B cell (primary cell): ENCODE measurements around the gene MRPL14. TPM values are rescaled to one million over a fixed set of nuclear protein-coding genes. Genes with fewer than 3 reads are reported as not detected.

Experiments
- ATAC-seq: fragments of 200-7000 bp; cut with Tn5 transposase; one replicate; pipeline ENCODE4 v1.10.0; 2021; ENCODE audit warnings: low read depth, mild to moderate bottlenecking, moderate number of reproducible peaks, moderate library complexity
- CTCF ChIA-PET: fragments of 350-600 bp; sonication (Branson Sonifier 250); formaldehyde crosslinking; loops from one replicate; lab custom pipeline; 2021; ENCODE audit warnings: antibody characterized with exemption, inconsistent platforms; lab: Charles Lee
- POLR2A ChIA-PET: fragments of 350-600 bp; sonication (Branson Sonifier 250); formaldehyde crosslinking; loops from one replicate; lab custom pipeline; 2021; ENCODE audit warnings: antibody characterized with exemption; lab: Charles Lee
- DNase-seq: peaks from one replicate; pipeline ENCODE4 v3.0.0; 2013
- H2AFZ ChIP-seq: 2 replicates; pipeline ENCODE4 v1.6.1; 2012; ENCODE audit warnings: mild to moderate bottlenecking, low read depth, low read length; ENCODE audit not compliant: insufficient read depth, poor library complexity, severe bottlenecking
- H3K27ac ChIP-seq, 2 donors: 1 replicate in 1 of 2; 2 replicates in 1 of 2; pipeline ENCODE4 v1.5.1; 2012 to 2013; ENCODE audit warnings: low read length in 2 of 2, mild to moderate bottlenecking in 2 of 2, moderate library complexity in 1 of 2
- H3K27me3 ChIP-seq, 4 experiments: fragments of 200-600 bp in 1 of 4; sonication (generic) in 1 of 4; replicated peaks in 1 of 4; 1 replicate in 2 of 4; 2 replicates in 2 of 4; pipeline versions ENCODE4 v1.6.1 to v1.7.0; 2013 to 2016; ENCODE audit warnings: low read length in 3 of 4, mild to moderate bottlenecking in 2 of 4, mixed read lengths in 1 of 4, moderate library complexity in 1 of 4; ENCODE audit not compliant: insufficient read depth in 4 of 4, control insufficient read depth in 3 of 4; ENCODE audit errors: control extremely low read depth in 1 of 4
- H3K36me3 ChIP-seq, 2 experiments: replicated peaks in 1 of 2; 1 replicate in 1 of 2; 2 replicates in 1 of 2; pipeline versions ENCODE4 v1.6.1 to v1.7.1; 2013; ENCODE audit warnings: low read length in 1 of 2; ENCODE audit not compliant: insufficient read depth in 2 of 2, control insufficient read depth in 1 of 2; ENCODE audit errors: control extremely low read depth in 1 of 2, extremely low read depth in 1 of 2
- H3K4me1 ChIP-seq, 2 donors: fragments of 200-600 bp in 1 of 2; sonication (generic) in 1 of 2; 1 replicate in 1 of 2; 2 replicates in 1 of 2; pipeline versions ENCODE4 v1.5.1 to v1.6.1; 2013 to 2017; ENCODE audit warnings: low read length in 2 of 2; ENCODE audit not compliant: control insufficient read depth in 2 of 2, insufficient read depth in 2 of 2
- H3K4me2 ChIP-seq: replicated peaks from 2 replicates; pipeline ENCODE3; 2012; ENCODE audit warnings: mild to moderate bottlenecking, low read depth, low read length; ENCODE audit not compliant: poor library complexity, severe bottlenecking
- H3K4me3 ChIP-seq, 5 experiments: fragments of 200-600 bp in 1 of 5; sonication (generic) in 1 of 5; 1 replicate in 3 of 5; 2 replicates in 2 of 5; pipeline versions ENCODE4 v1.5.1 to v1.7.0; 2011 to 2016; ENCODE audit warnings: low read length in 4 of 5, mild to moderate bottlenecking in 4 of 5, low read depth in 2 of 5, control low read depth in 1 of 5, moderate library complexity in 1 of 5; ENCODE audit not compliant: insufficient read depth in 1 of 5; ENCODE audit errors: control extremely low read depth in 1 of 5, extremely low read depth in 1 of 5
- H3K79me2 ChIP-seq: fragments of 200-600 bp; sonication (generic); one replicate; pipeline ENCODE4 v1.6.0; 2016; ENCODE audit warnings: low read length; ENCODE audit not compliant: control insufficient read depth, insufficient read depth
- H3K9ac ChIP-seq: fragments of 200-600 bp; sonication (generic); 2 replicates; pipeline ENCODE4 v1.6.1; 2017; ENCODE audit warnings: mild to moderate bottlenecking, low read length, moderate library complexity
- H3K9me3 ChIP-seq, 3 donors: one replicate each; pipeline versions ENCODE4 v1.6.1 to v1.7.1; 2013; ENCODE audit warnings: low read length in 2 of 3; ENCODE audit not compliant: control insufficient read depth in 2 of 3, insufficient read depth in 1 of 3; ENCODE audit errors: control extremely low read depth in 1 of 3
- H4K20me1 ChIP-seq: 2 replicates; pipeline ENCODE4 v1.6.0; 2012; ENCODE audit warnings: mild to moderate bottlenecking, low read length; ENCODE audit not compliant: insufficient read depth, control insufficient read depth, poor library complexity, severe bottlenecking
- H3K27ac Mint-ChIP-seq: one replicate; pipeline ENCODE4 v1.8.0; 2021; ENCODE audit warnings: mixed read lengths
- H3K27me3 Mint-ChIP-seq: one replicate; pipeline ENCODE4 v1.8.0; 2021; ENCODE audit warnings: mixed read lengths
- H3K4me1 Mint-ChIP-seq: one replicate; pipeline ENCODE4 v1.8.0; 2021; ENCODE audit warnings: mixed read lengths
- H3K4me3 Mint-ChIP-seq: one replicate; pipeline ENCODE4 v1.8.0; 2021; ENCODE audit warnings: mixed read lengths
- H3K9me3 Mint-ChIP-seq: one replicate; pipeline ENCODE4 v1.8.0; 2022; ENCODE audit warnings: mixed read lengths; ENCODE audit not compliant: insufficient read depth
- CTCF ChIP-seq: fragments of 200-600 bp; IDR thresholded peaks from one replicate; pipeline ENCODE4 v1.8.0; 2022; ENCODE audit warnings: antibody characterized with exemption, mild to moderate bottlenecking
- EZH2 ChIP-seq: IDR thresholded peaks from 2 replicates; pipeline ENCODE4 v1.6.1; 2012; ENCODE audit warnings: borderline replicate concordance, low read depth, mild to moderate bottlenecking, moderate library complexity, low read length; ENCODE audit not compliant: insufficient read depth, poor library complexity, severe bottlenecking
- WGBS: methylation state at CpG from one replicate; pipeline ENCODE4 v1.1.5; 2013; ENCODE audit warnings: missing lambda C conversion rate; ENCODE audit not compliant: insufficient coverage; 5-methylcytosine and 5-hydroxymethylcytosine counted together
- intact Hi-C: fragments of 100-400 bp; cut with micrococcal nuclease; formaldehyde crosslinking; loops from one replicate; pipeline ENCODE4 v1.10.0; 2022
- polyA plus RNA-seq: library from polyadenylated mRNA; depleted of rRNA; stranded (reverse); fragments of >200 nt; gene quantifications from 2 replicates; pipeline ENCODE4 v1.2.3, GENCODE V29; 2012
- total RNA-seq, 2 donors: library from RNA; stranded (reverse); fragments of 120-200 nt in 1 of 2; gene quantifications; 1 replicate in 1 of 2; 2 replicates in 1 of 2; pipeline versions ENCODE4 v1.2.3 to v1.2.4, GENCODE V29; 2013 to 2022

Gene MRPL14
- total and polyA plus RNA-seq, 2 donors (not counting 1 experiment from before 2014, with no cell fraction given) = 16.7 to 23.5 TPM

- no peaks in the 10 kb centered on the region for H3K9me3 Mint-ChIP-seq
- POLR2A ChIA-PET = no interaction called here
- H3K4me1 Mint-ChIP-seq = peaks cover 2% of the 10 kb centered on the region
- H3K9me3 ChIP-seq = no peaks in the 10 kb centered on the region
- DNase-seq = no peak
- no peak for TF ChIP-seq CTCF
- no peak for TF ChIP-seq EZH2
- peaks cover 28% of the 10 kb centered on the region for H3K27me3 Mint-ChIP-seq
- CTCF ChIA-PET = interaction anchor here (1.0 to 2.6 kb wide), 7 partner anchors 16 to 168 kb away, joined by 3 to 9 read pairs (median 4); partner anchors contain the start of genes AARS2 and SLC35B2
- no peaks in the 10 kb centered on the region for H3K79me2 ChIP-seq
- no peak overlapping the region for H3K27ac Mint-ChIP-seq
- no peak for ATAC-seq
- no peak overlapping the region for H3K4me2 ChIP-seq
- peaks cover 0 to 5% (median under 1%) of the 10 kb centered on the region in 4 experiments for H3K27me3 ChIP-seq
- H3K4me3 ChIP-seq = no peak overlapping the region
- no peaks in the 10 kb centered on the region for H4K20me1 ChIP-seq
- H3K4me1 ChIP-seq = peaks cover 0 to 5% of the 10 kb centered on the region in 2 donors
- no peak overlapping the region for H3K27ac ChIP-seq
- 68% methylated on average over 4 of the region's 10 CpGs for WGBS
- H3K36me3 ChIP-seq = no peaks in the 10 kb centered on the region
- H3K4me3 Mint-ChIP-seq = no peak overlapping the region
- H3K9ac ChIP-seq = no peak overlapping the region
- intact Hi-C loops = loop anchor here (5.0 kb wide), 2 partner anchors 52 to 287 kb away; partner anchors contain the start of gene SLC29A1
- H2AFZ ChIP-seq = no peak overlapping the region
Measured at GRCh38 chr6:44169886-44170570, 42.8 kb upstream of the MRPL14 start.

GRCh38 chr6:44169154-44169553 lies 41.9 kb upstream of the MRPL14 start:
- peaks cover 2% of the 10 kb centered on the region for H3K4me1 Mint-ChIP-seq
- POLR2A ChIA-PET = no interaction called here

More at GRCh38 chr6:44169154-44169553, 41.9 kb upstream of the MRPL14 start:
- Mint-ChIP-seq H3K4me3 (no peak overlapping the region), H3K9me3 (no peaks in the 10 kb centered on the region), H3K27me3 (peaks cover 34% of the 10 kb centered on the region), H3K27ac (no peak overlapping the region)
- Histone ChIP-seq H3K27ac (no peak overlapping the region), H3K4me3 (no peak overlapping the region), H3K79me2 (no peaks in the 10 kb centered on the region), H3K4me1 (peaks cover 0 to 5% of the 10 kb centered on the region in 2 donors), H4K20me1 (no peaks in the 10 kb centered on the region), H3K36me3 (no peaks in the 10 kb centered on the region), H3K9me3 (no peaks in the 10 kb centered on the region), H3K27me3 (peaks cover 0 to 5% (median under 1%) of the 10 kb centered on the region in 4 experiments), H3K4me2 (no peak overlapping the region), H3K9ac (no peak overlapping the region), H2AFZ (no peak overlapping the region)
- DNase-seq (no peak), ATAC-seq (no peak)
- WGBS = 95% methylated on average over 8 of the region's 9 CpGs
- TF ChIP-seq CTCF (no peak), EZH2 (no peak)
- intact Hi-C loops = no loop called here
- CTCF ChIA-PET = interaction anchor here (0.6 to 2.6 kb wide), 8 partner anchors 9 to 169 kb away, joined by 3 to 9 read pairs (median 5); partner anchors contain the start of genes AARS2 and SLC35B2
